GM19240 (cell line): ENCODE measurements around the gene MEIG1.
"Not testable (repeated sequence)": the region's sequence is repeated elsewhere in the genome, so short reads cannot be mapped to it uniquely, and the experiment has no call there.

ENCODE experiments used
- DNase-seq: peaks from one replicate; pipeline ENCODE4 v3.0.0; 2011; ENCODE audit warnings: low spot score; ENCODE audit not compliant: insufficient read length

The MEIG1 gene

GRCh38 chr10:14959221-14960057 is at the start of gene MEIG1:
MEIG1 (plus strand) TSS chr10:14959388; CDS start chr10:14966469, 7,081 bp downstream.
- peak; percentile 54 for DNase-seq

GRCh38 chr10:14910953-14911352 is 48.2 kb upstream of the MEIG1 start:
- DNase-seq, result no peak

GRCh38 chr10:14911801-14912200 is 47.4 kb upstream of the MEIG1 start:
- no peak for DNase-seq

GRCh38 chr10:14916600-14916999 is 42.6 kb upstream of the MEIG1 start:
- DNase-seq, result no peak

- no peak for DNase-seq
Measured at GRCh38 chr10:14917827-14918226, 41.4 kb upstream of the MEIG1 start.

- no peak for DNase-seq
Measured at GRCh38 chr10:14918964-14919363, 40.2 kb upstream of the MEIG1 start.

GRCh38 chr10:14924013-14924412 is 35.2 kb upstream of the MEIG1 start:
- no peak for DNase-seq

- DNase-seq, result no peak
Measured at GRCh38 chr10:14925268-14925667, 33.9 kb upstream of the MEIG1 start.

GRCh38 chr10:14926061-14926470 is 33.1 kb upstream of the MEIG1 start:
- DNase-seq, result no peak

GRCh38 chr10:14926722-14927416 is 32.3 kb upstream of the MEIG1 start:
- DNase-seq, result peak; percentile 78

- DNase-seq, result no peak
Measured at GRCh38 chr10:14930610-14931009, 28.6 kb upstream of the MEIG1 start.

GRCh38 chr10:14936584-14936983 is 22.6 kb upstream of the MEIG1 start:
- DNase-seq, result no peak

GRCh38 chr10:14938971-14939370 is 20.2 kb upstream of the MEIG1 start:
- not testable (repeated sequence) for DNase-seq

GRCh38 chr10:14942147-14942949 is 16.8 kb upstream of the MEIG1 start:
- DNase-seq, result not testable (repeated sequence)

- not testable (repeated sequence) for DNase-seq
Measured at GRCh38 chr10:14942950-14943338, 16.2 kb upstream of the MEIG1 start.

GRCh38 chr10:14945108-14945507 is 14.1 kb upstream of the MEIG1 start:
- no peak for DNase-seq

- DNase-seq, result no peak
Measured at GRCh38 chr10:14947268-14947667, 11.9 kb upstream of the MEIG1 start.

- no peak for DNase-seq
Measured at GRCh38 chr10:14949291-14949690, 9.9 kb upstream of the MEIG1 start.

GRCh38 chr10:14952851-14953423 is 6.3 kb upstream of the MEIG1 start:
- no peak for DNase-seq

GRCh38 chr10:14953424-14954000 is 5.7 kb upstream of the MEIG1 start:
- no peak for DNase-seq
